H1 (cell line): Measurements from ENCODE around the gene COL28A1. TPM values are rescaled to one million over a fixed set of nuclear protein-coding genes. Genes with fewer than 3 reads are reported as not detected.

Experiments used
- CTCF ChIA-PET: fragments of 300-600 bp; sonication (Branson Sonifier 250); formaldehyde crosslinking; loops from one replicate; lab custom pipeline; 2021; ENCODE audit not compliant: partially characterized antibody; lab: Charles Lee
- POLR2A ChIA-PET: fragments of 300-600 bp; sonication (Branson Sonifier 250); formaldehyde crosslinking; loops from one replicate; lab custom pipeline; 2021; ENCODE audit warnings: inconsistent platforms; ENCODE audit not compliant: partially characterized antibody; lab: Charles Lee
- DNase-seq, 2 experiments: peaks; one replicate each; pipeline versions ENCODE4 v3.0.0 to v3.0.0-alpha.2; 2010 to 2022; ENCODE audit warnings: low spot score in 2 of 2, low read depth in 1 of 2, mixed read lengths in 1 of 2
- FAIRE-seq: peaks from 2 replicates; lab custom pipeline; 2011; peaks lifted over from hg19 to GRCh38; lab: Jason Lieb, UNC
- H2AFZ ChIP-seq: 2 replicates; pipeline ENCODE4 v1.8.1; 2012; ENCODE audit warnings: low read length, inconsistent platforms
- H2AK5ac ChIP-seq: 2 replicates; pipeline ENCODE4 v1.6.1; 2013; ENCODE audit warnings: low read depth, low read length
- H2BK120ac ChIP-seq: replicated peaks from 2 replicates; pipeline ENCODE3; 2013; ENCODE audit warnings: low read depth, low read length, inconsistent platforms
- H2BK12ac ChIP-seq: 2 replicates; pipeline ENCODE4 v1.6.1; 2013; ENCODE audit warnings: low read depth, low read length
- H2BK15ac ChIP-seq: 2 replicates; pipeline ENCODE4 v1.6.1; 2013; ENCODE audit warnings: low read length
- H2BK20ac ChIP-seq: 2 replicates; pipeline ENCODE4 v1.6.1; 2013; ENCODE audit warnings: low read length
- H2BK5ac ChIP-seq: 2 replicates; pipeline ENCODE4 v1.6.1; 2013; ENCODE audit warnings: low read depth, low read length
- H3K14ac ChIP-seq: 2 replicates; pipeline ENCODE4 v1.6.1; 2013; ENCODE audit warnings: inconsistent platforms; ENCODE audit not compliant: insufficient read length
- H3K18ac ChIP-seq: 2 replicates; pipeline ENCODE4 v1.6.1; 2013; ENCODE audit warnings: low read length; ENCODE audit errors: extremely low read depth
- H3K23ac ChIP-seq: 2 replicates; pipeline ENCODE4 v1.6.1; 2013; ENCODE audit warnings: inconsistent platforms; ENCODE audit not compliant: insufficient read length
- H3K23me2 ChIP-seq: 2 replicates; pipeline ENCODE4 v1.6.1; 2013; ENCODE audit warnings: low read depth, low read length
- H3K27ac ChIP-seq: 2 replicates; pipeline ENCODE4 v1.6.1; 2011; ENCODE audit warnings: low read depth, low read length, inconsistent platforms
- H3K27me3 ChIP-seq, 4 experiments: replicated peaks in 1 of 4; 1 replicate in 1 of 4; 2 replicates in 3 of 4; pipeline versions ENCODE4 v1.6.1 to v1.8.1; 2011 to 2013; ENCODE audit warnings: low read length in 3 of 4, mild to moderate bottlenecking in 3 of 4, inconsistent platforms in 2 of 4, mixed read lengths in 2 of 4, moderate library complexity in 1 of 4; ENCODE audit not compliant: control insufficient read depth in 3 of 4, insufficient read depth in 3 of 4; ENCODE audit errors: extremely low read depth in 1 of 4
- H3K36me3 ChIP-seq, 4 experiments: 2 replicates each; pipeline versions ENCODE4 v1.6.1 to v1.8.1; 2011 to 2013; ENCODE audit warnings: mild to moderate bottlenecking in 4 of 4, low read length in 3 of 4, moderate library complexity in 2 of 4, control low read depth in 1 of 4, inconsistent platforms in 1 of 4; ENCODE audit not compliant: insufficient read depth in 4 of 4, control insufficient read depth in 2 of 4
- H3K4ac ChIP-seq: replicated peaks from 2 replicates; pipeline ENCODE3; 2013; ENCODE audit warnings: low read length, low read depth, mixed read lengths, inconsistent platforms; ENCODE audit not compliant: insufficient read length
- H3K4me1 ChIP-seq, 4 experiments: replicated peaks in 1 of 4; 1 replicate in 1 of 4; 2 replicates in 3 of 4; pipeline versions ENCODE4 v1.6.1 to v1.8.1; 2011 to 2013; ENCODE audit warnings: low read length in 3 of 4, inconsistent platforms in 2 of 4, mixed read lengths in 1 of 4; ENCODE audit not compliant: insufficient read depth in 4 of 4, control insufficient read depth in 3 of 4
- H3K4me2 ChIP-seq, 2 experiments: 2 replicates each; pipeline versions ENCODE4 v1.6.1 to v1.8.1; 2011 to 2013; ENCODE audit warnings: low read depth in 2 of 2, low read length in 2 of 2, control low read depth in 1 of 2, inconsistent platforms in 1 of 2, mild to moderate bottlenecking in 1 of 2; ENCODE audit not compliant: insufficient read depth in 1 of 2
- H3K4me3 ChIP-seq, 4 experiments: fragments of 200-600, 300-600 bp in 1 of 4; sonication (generic), shearing (Covaris generic), sonication (Bioruptor Twin) in 1 of 4; 2 replicates each; pipeline versions ENCODE4 v1.5.1 to v1.8.1; 2011 to 2016; ENCODE audit warnings: low read length in 4 of 4, low read depth in 3 of 4, control low read depth in 2 of 4, inconsistent platforms in 2 of 4, mild to moderate bottlenecking in 2 of 4, mixed read lengths in 1 of 4, moderate library complexity in 1 of 4; ENCODE audit not compliant: insufficient read depth in 2 of 4; ENCODE audit errors: extremely low read depth in 1 of 4
- H3K56ac ChIP-seq: replicated peaks from 2 replicates; pipeline ENCODE3; 2013; ENCODE audit warnings: low read depth, mild to moderate bottlenecking, mixed read lengths, low read length, inconsistent platforms; ENCODE audit not compliant: insufficient read length
- H3K79me1 ChIP-seq: 2 replicates; pipeline ENCODE4 v1.6.1; 2013; ENCODE audit warnings: low read depth, low read length, control low read depth
- H3K79me2 ChIP-seq, 2 experiments: 2 replicates each; pipeline versions ENCODE4 v1.6.1 to v1.8.1; 2012 to 2013; ENCODE audit warnings: low read length in 2 of 2, mild to moderate bottlenecking in 2 of 2, inconsistent platforms in 1 of 2; ENCODE audit not compliant: insufficient read depth in 2 of 2, control insufficient read depth in 1 of 2
- H3K9ac ChIP-seq, 4 experiments: replicated peaks in 1 of 4; 1 replicate in 1 of 4; 2 replicates in 3 of 4; pipeline versions ENCODE4 v1.6.1 to v1.8.1; 2011 to 2013; ENCODE audit warnings: low read depth in 3 of 4, low read length in 3 of 4, control low read depth in 2 of 4, mild to moderate bottlenecking in 2 of 4, moderate library complexity in 2 of 4, inconsistent platforms in 1 of 4; ENCODE audit errors: extremely low read depth in 1 of 4
- H3K9me3 ChIP-seq, 2 experiments: 2 replicates each; pipeline versions ENCODE4 v1.6.1 to v1.8.1; 2012 to 2013; ENCODE audit warnings: mild to moderate bottlenecking in 2 of 2, moderate library complexity in 2 of 2, control low read depth in 1 of 2, inconsistent platforms in 1 of 2, low read depth in 1 of 2, low read length in 1 of 2, mixed read lengths in 1 of 2; ENCODE audit not compliant: insufficient read depth in 2 of 2
- H4K20me1 ChIP-seq, 2 experiments: replicated peaks in 1 of 2; 2 replicates each; pipeline versions ENCODE3 to v1.8.1; 2011 to 2013; ENCODE audit warnings: inconsistent platforms in 2 of 2, low read length in 2 of 2, mild to moderate bottlenecking in 1 of 2; ENCODE audit not compliant: insufficient read depth in 2 of 2, control insufficient read depth in 1 of 2
- H4K5ac ChIP-seq: 2 replicates; pipeline ENCODE4 v1.6.1; 2013; ENCODE audit warnings: low read length, low read depth, mixed read lengths, inconsistent platforms; ENCODE audit not compliant: insufficient read length
- H4K8ac ChIP-seq: 2 replicates; pipeline ENCODE4 v1.8.0; 2013; ENCODE audit warnings: mild to moderate bottlenecking, moderate library complexity, low read length, inconsistent platforms; ENCODE audit not compliant: insufficient read depth; ENCODE audit errors: extremely low read depth
- H4K91ac ChIP-seq: replicated peaks from 2 replicates; pipeline ENCODE3; 2013; ENCODE audit warnings: low read length, mixed read lengths, inconsistent platforms; ENCODE audit not compliant: insufficient read length
- ASH2L ChIP-seq: fragments of 200-600, 300-600 bp; sonication (generic); IDR thresholded peaks from one replicate; pipeline ENCODE4 v1.7.1; 2017; ENCODE audit warnings: low read length
- ATF2 ChIP-seq: IDR thresholded peaks from 2 replicates; pipeline ENCODE4 v1.6.1; 2012; ENCODE audit warnings: low read length, inconsistent platforms
- NRF1 ChIP-seq: IDR thresholded peaks from 2 replicates; pipeline ENCODE4 v1.6.1; 2011; ENCODE audit warnings: mild to moderate bottlenecking, low read depth, low read length, improper control_type of control experiment
- WGBS, 2 experiments: shearing (Covaris generic) in 1 of 2; methylation state at CpG; one replicate each; pipeline versions ENCODE4 v1.1.6 to v1.1.7; 2013 to 2015; ENCODE audit warnings: low lambda C conversion rate in 2 of 2, mixed read lengths in 2 of 2, inconsistent platforms in 1 of 2, low coverage in 1 of 2, missing lambda C conversion rate in 1 of 2; ENCODE audit not compliant: insufficient replicate concordance in 2 of 2, insufficient coverage in 1 of 2, insufficient read length in 1 of 2; ENCODE audit errors: extremely low coverage in 1 of 2, missing lambda C conversion rate in 1 of 2; 5-methylcytosine and 5-hydroxymethylcytosine counted together
- polyA plus RNA-seq, 7 experiments: library from polyadenylated mRNA; depleted of rRNA in 3 of 7; stranded (reverse) in 5 of 7; unstranded in 2 of 7; fragments of >200 nt in 5 of 7; fragments of 200-250 nt in 2 of 7; gene quantifications; 1 replicate in 5 of 7; 2 replicates in 1 of 7; 4 replicates in 1 of 7; pipeline versions ENCODE4 v1.2.1 to v1.2.3, GENCODE V29; 2011 to 2013; ENCODE audit warnings: missing spikeins in 2 of 7, mixed read lengths in 2 of 7
- total RNA-seq: library from RNA; stranded (reverse); fragmentation: NEBNext Ultra II Directional; extraction: Animal tissue kit (Norgen Biotek cat#: 25700); gene quantifications from 2 replicates; pipeline ENCODE4 v1.2.1, GENCODE V29; 2021

Gene COL28A1
- total and polyA plus RNA-seq, 2 of the 8 experiments (the other 6 are each of a cell fraction or from before 2014, with no cell fraction given), result 0.22 to 0.38 TPM

GRCh38 chr7:7475601-7476000, 60.1 kb downstream of the COL28A1 start:
- ChIA-PET POLR2A (no interaction called here), CTCF (no interaction called here)
- no peak overlapping the region for H3K4me3 ChIP-seq
- H3K79me1 ChIP-seq, result no peaks in the 10 kb centered on the region
- no peak overlapping the region for H3K18ac ChIP-seq
- no peaks in the 10 kb centered on the region for H3K36me3 ChIP-seq
- no peak for DNase-seq
- no peak overlapping the region for H4K8ac ChIP-seq
- no peaks in the 10 kb centered on the region for H3K79me2 ChIP-seq
- H3K56ac ChIP-seq, result no peak overlapping the region
- H3K4me2 ChIP-seq, result no peak overlapping the region
- no peak overlapping the region for H3K27ac ChIP-seq
- H4K5ac ChIP-seq, result no peak overlapping the region
- 78% methylated on average over 2 of the region's 2 CpGs; no CpG with 5 or more reads in 1 of the 2 experiments for WGBS, 2 experiments
- H2AFZ ChIP-seq, result no peak overlapping the region
- no peak overlapping the region for H2BK20ac ChIP-seq
- H2BK120ac ChIP-seq, result no peak overlapping the region
- no peaks in the 10 kb centered on the region for H3K23me2 ChIP-seq
- no peak overlapping the region for H3K23ac ChIP-seq
- no peak overlapping the region for H4K91ac ChIP-seq
- H4K20me1 ChIP-seq, result no peaks in the 10 kb centered on the region
- FAIRE-seq, result no peak
- H3K27me3 ChIP-seq, result no peaks in the 10 kb centered on the region
- H3K14ac ChIP-seq, result no peak overlapping the region
- no peaks in the 10 kb centered on the region for H3K4me1 ChIP-seq
- no peak overlapping the region for H2BK15ac ChIP-seq
- no peak overlapping the region for H3K4ac ChIP-seq
- H3K9ac ChIP-seq, result no peak overlapping the region
- H3K9me3 ChIP-seq, result peaks cover 0 to 11% of the 10 kb centered on the region in 2 experiments; a peak in 2 of 4 replicates
- H2BK12ac ChIP-seq, result no peak overlapping the region
- H2BK5ac ChIP-seq, result no peak overlapping the region
- H2AK5ac ChIP-seq, result no peak overlapping the region
- TF ChIP-seq ASH2L (no peak), NRF1 (no peak), ATF2 (no peak)
